ENCODE data around the gene DNAH7. TPM values are rescaled to one million over a fixed set of nuclear protein-coding genes. Genes with fewer than 3 reads are reported as not detected.

The DNAH7 gene
- total RNA-seq, 1 donor from 2014 or later = 1.2 TPM

DNA sequence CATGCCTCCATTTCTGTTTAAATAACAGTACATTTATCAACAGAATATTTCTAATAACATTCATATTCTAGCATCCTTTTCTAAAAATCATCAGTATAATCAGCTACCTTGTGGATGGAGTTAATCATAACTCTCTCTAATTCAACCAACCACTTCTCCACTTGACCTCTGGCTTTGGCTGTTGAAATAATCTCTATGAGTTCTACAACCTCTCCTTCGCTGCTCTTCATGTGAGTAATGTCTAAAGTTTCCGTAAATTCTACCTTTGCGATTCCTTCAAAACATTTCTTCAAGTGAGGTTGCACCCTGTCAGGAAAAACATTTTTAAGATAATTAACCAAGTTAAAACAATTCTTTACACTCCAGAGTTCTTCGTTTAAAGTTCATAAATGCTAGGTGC is 134.2 kb downstream of the DNAH7 start:
- Mint-ChIP-seq H3K9me3 (ENCODE audit: unreplicated experiment) (peaks cover 5% of the 10 kb centered on the region), H3K27me3 (ENCODE audit: low read depth, unreplicated experiment) (no peaks in the 10 kb centered on the region), H3K4me3 (ENCODE audit: unreplicated experiment) (no peak overlapping the region), H3K36me3 (ENCODE audit: low read depth, unreplicated experiment) (no peaks in the 10 kb centered on the region), H3K27ac (ENCODE audit: unreplicated experiment) (no peak overlapping the region), H3K4me1 (ENCODE audit: low read depth, unreplicated experiment) (no peaks in the 10 kb centered on the region)
- H4K20me1 ChIP-seq (ENCODE audit: insufficient read depth, low read length) = no peaks in the 10 kb centered on the region
- H3K4me3 ChIP-seq (ENCODE audit: insufficient read depth, low read depth, low read length) = no peak overlapping the region
- no peaks in the 10 kb centered on the region for H3K27me3 ChIP-seq (ENCODE audit: insufficient read depth, low read length)
- H3K36me3 ChIP-seq (ENCODE audit: insufficient read depth, low read length) = no peaks in the 10 kb centered on the region
- TF ChIP-seq EZH2 (IDR thresholded peaks at IDR 0.05; ENCODE audit: insufficient read depth, low read length) = no peak
- TF ChIP-seq, protein P1, sequence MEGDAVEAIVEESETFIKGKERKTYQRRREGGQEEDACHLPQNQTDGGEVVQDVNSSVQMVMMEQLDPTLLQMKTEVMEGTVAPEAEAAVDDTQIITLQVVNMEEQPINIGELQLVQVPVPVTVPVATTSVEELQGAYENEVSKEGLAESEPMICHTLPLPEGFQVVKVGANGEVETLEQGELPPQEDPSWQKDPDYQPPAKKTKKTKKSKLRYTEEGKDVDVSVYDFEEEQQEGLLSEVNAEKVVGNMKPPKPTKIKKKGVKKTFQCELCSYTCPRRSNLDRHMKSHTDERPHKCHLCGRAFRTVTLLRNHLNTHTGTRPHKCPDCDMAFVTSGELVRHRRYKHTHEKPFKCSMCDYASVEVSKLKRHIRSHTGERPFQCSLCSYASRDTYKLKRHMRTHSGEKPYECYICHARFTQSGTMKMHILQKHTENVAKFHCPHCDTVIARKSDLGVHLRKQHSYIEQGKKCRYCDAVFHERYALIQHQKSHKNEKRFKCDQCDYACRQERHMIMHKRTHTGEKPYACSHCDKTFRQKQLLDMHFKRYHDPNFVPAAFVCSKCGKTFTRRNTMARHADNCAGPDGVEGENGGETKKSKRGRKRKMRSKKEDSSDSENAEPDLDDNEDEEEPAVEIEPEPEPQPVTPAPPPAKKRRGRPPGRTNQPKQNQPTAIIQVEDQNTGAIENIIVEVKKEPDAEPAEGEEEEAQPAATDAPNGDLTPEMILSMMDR (IDR thresholded peaks at IDR 0.05; ENCODE audit: insufficient read depth, low read depth, low read length) = no peak
- no peaks in the 10 kb centered on the region for H3K9me3 ChIP-seq (ENCODE audit: insufficient read depth, low read depth, low read length)
- H3K9ac ChIP-seq (ENCODE audit: low read length) = no peak overlapping the region
- H3K79me2 ChIP-seq (ENCODE audit: insufficient read depth, low read length) = no peaks in the 10 kb centered on the region
- H2AFZ ChIP-seq (ENCODE audit: low read depth, low read length) = no peak overlapping the region
- H3K27ac ChIP-seq (ENCODE audit: low read depth, low read length) = no peak overlapping the region
- no peaks in the 10 kb centered on the region for H3K4me1 ChIP-seq (ENCODE audit: insufficient read depth, low read length)
- H3K4me2 ChIP-seq (ENCODE audit: low read length) = no peak overlapping the region
- FAIRE-seq (no peak), DNase-seq (ENCODE audit: low read depth) (no peak)

DNA sequence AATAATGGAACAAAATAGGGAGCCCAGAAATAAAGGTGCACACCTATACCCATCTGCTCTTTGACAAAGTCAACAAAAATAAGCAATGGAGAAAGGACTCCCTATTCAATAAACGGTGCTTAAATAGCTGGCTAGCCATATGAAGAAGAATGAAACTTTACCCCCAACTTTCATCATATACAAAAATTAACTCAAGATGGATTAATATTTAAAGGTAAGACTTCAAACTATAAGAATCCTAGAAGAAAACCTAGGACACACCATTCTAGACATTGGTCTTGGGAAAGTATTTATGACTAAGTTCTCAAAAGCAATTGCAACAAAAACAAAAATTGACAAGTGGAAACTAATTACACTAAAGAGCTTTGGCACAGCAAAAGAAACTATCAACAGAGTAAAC is 139.1 kb downstream of the DNAH7 start:
- H3K27me3 ChIP-seq (ENCODE audit: insufficient read depth, low read length) = no peaks in the 10 kb centered on the region
- H3K27ac ChIP-seq (ENCODE audit: low read depth, low read length) = no peak overlapping the region
- no peak overlapping the region for H3K27ac Mint-ChIP-seq (ENCODE audit: unreplicated experiment)
- H3K4me3 ChIP-seq (ENCODE audit: insufficient read depth, low read depth, low read length) = no peak overlapping the region
- no peaks in the 10 kb centered on the region for H3K36me3 Mint-ChIP-seq (ENCODE audit: low read depth, unreplicated experiment)
- H3K4me3 Mint-ChIP-seq (ENCODE audit: unreplicated experiment) = no peak overlapping the region
- TF ChIP-seq EZH2 (IDR thresholded peaks at IDR 0.05; ENCODE audit: insufficient read depth, low read length) = no peak
- TF ChIP-seq, protein P1 (IDR thresholded peaks at IDR 0.05; ENCODE audit: insufficient read depth, low read depth, low read length) = no peak
- no peak overlapping the region for H2AFZ ChIP-seq (ENCODE audit: low read depth, low read length)
- no peaks in the 10 kb centered on the region for H4K20me1 ChIP-seq (ENCODE audit: insufficient read depth, low read length)
- H3K9ac ChIP-seq (ENCODE audit: low read length) = no peak overlapping the region
- DNase-seq (ENCODE audit: low read depth) (no peak), FAIRE-seq (no peak)
- no peaks in the 10 kb centered on the region for H3K36me3 ChIP-seq (ENCODE audit: insufficient read depth, low read length)
- H3K27me3 Mint-ChIP-seq (ENCODE audit: low read depth, unreplicated experiment) = no peaks in the 10 kb centered on the region
- no peak overlapping the region for H3K4me2 ChIP-seq (ENCODE audit: low read length)
- peaks cover 5% of the 10 kb centered on the region for H3K9me3 Mint-ChIP-seq (ENCODE audit: unreplicated experiment)
- H3K9me3 ChIP-seq (ENCODE audit: insufficient read depth, low read depth, low read length) = no peaks in the 10 kb centered on the region
- no peaks in the 10 kb centered on the region for H3K4me1 Mint-ChIP-seq (ENCODE audit: low read depth, unreplicated experiment)
- H3K4me1 ChIP-seq (ENCODE audit: insufficient read depth, low read length) = no peaks in the 10 kb centered on the region
- no peaks in the 10 kb centered on the region for H3K79me2 ChIP-seq (ENCODE audit: insufficient read depth, low read length)

DNA sequence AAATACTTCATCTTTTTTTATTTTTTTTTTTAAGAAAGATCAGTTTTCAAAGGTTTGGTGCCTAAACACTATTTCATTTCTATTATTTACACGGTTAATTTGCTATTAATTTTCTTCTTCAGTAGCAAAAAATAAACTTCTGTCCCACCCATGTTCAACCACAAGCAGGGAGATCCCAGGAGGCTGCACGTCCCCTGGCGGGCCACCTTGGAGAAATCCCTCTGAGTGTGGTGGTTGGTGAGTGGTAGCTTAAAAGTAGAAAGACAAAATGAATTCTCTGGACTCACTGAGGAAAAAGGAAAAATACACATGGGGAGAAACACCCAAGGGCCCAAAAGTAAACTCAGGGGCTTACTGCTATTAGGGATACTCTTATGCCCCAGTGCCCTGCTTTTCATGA is 143.5 kb downstream of the DNAH7 start:
- H3K79me2 ChIP-seq (ENCODE audit: insufficient read depth, low read length) = no peaks in the 10 kb centered on the region
- no peak overlapping the region for H3K27ac Mint-ChIP-seq (ENCODE audit: unreplicated experiment)
- H3K9me3 ChIP-seq (ENCODE audit: insufficient read depth, low read depth, low read length) = no peaks in the 10 kb centered on the region
- no peaks in the 10 kb centered on the region for H3K36me3 ChIP-seq (ENCODE audit: insufficient read depth, low read length)
- H2AFZ ChIP-seq (ENCODE audit: low read depth, low read length) = no peak overlapping the region
- H3K4me3 Mint-ChIP-seq (ENCODE audit: unreplicated experiment) = no peak overlapping the region
- H3K27me3 ChIP-seq (ENCODE audit: insufficient read depth, low read length) = no peaks in the 10 kb centered on the region
- no peak for FAIRE-seq
- peaks cover 1% of the 10 kb centered on the region for H3K9me3 Mint-ChIP-seq (ENCODE audit: unreplicated experiment)
- H3K4me1 Mint-ChIP-seq (ENCODE audit: low read depth, unreplicated experiment) = no peaks in the 10 kb centered on the region
- DNase-seq (ENCODE audit: low read depth) = no peak
- TF ChIP-seq EZH2 (IDR thresholded peaks at IDR 0.05; ENCODE audit: insufficient read depth, low read length) = no peak
- TF ChIP-seq, protein P1 (IDR thresholded peaks at IDR 0.05; ENCODE audit: insufficient read depth, low read depth, low read length) = no peak
- no peaks in the 10 kb centered on the region for H3K4me1 ChIP-seq (ENCODE audit: insufficient read depth, low read length)
- H3K36me3 Mint-ChIP-seq (ENCODE audit: low read depth, unreplicated experiment) = no peaks in the 10 kb centered on the region
- H4K20me1 ChIP-seq (ENCODE audit: insufficient read depth, low read length) = no peaks in the 10 kb centered on the region
- no peak overlapping the region for H3K27ac ChIP-seq (ENCODE audit: low read depth, low read length)
- H3K27me3 Mint-ChIP-seq (ENCODE audit: low read depth, unreplicated experiment) = no peaks in the 10 kb centered on the region
- H3K4me2 ChIP-seq (ENCODE audit: low read length) = no peak overlapping the region
- H3K4me3 ChIP-seq (ENCODE audit: insufficient read depth, low read depth, low read length) = no peak overlapping the region
- no peak overlapping the region for H3K9ac ChIP-seq (ENCODE audit: low read length)
